Bronchial epithelial cell (primary cell): ENCODE results near the gene ITGA1. TPM values are rescaled to one million over a fixed set of nuclear protein-coding genes. Genes with fewer than 3 reads are reported as not detected.
A peak's percentile ranks its signal among the peaks of the same experiment; 100 is the strongest.

ENCODE experiments used
- DNase-seq: peaks from one replicate; pipeline ENCODE4 v3.0.0-alpha.2; 2010; ENCODE audit warnings: low read depth
- FAIRE-seq: peaks from 2 replicates; lab custom pipeline; 2011; peaks lifted over from hg19 to GRCh38; lab: Jason Lieb, UNC
- H3K27me3 ChIP-seq: 2 replicates; pipeline ENCODE4 v1.5.1; 2011; ENCODE audit warnings: low read length; ENCODE audit not compliant: control insufficient read depth, insufficient read depth
- H3K36me3 ChIP-seq: 2 replicates; pipeline ENCODE4 v1.5.1; 2011; ENCODE audit warnings: low read length; ENCODE audit not compliant: control insufficient read depth, insufficient read depth
- H3K4me3 ChIP-seq: 2 replicates; pipeline ENCODE4 v1.5.1; 2011; ENCODE audit warnings: mild to moderate bottlenecking, low read depth, low read length, control low read depth
- CTCF ChIP-seq: IDR thresholded peaks from 2 replicates; pipeline ENCODE4 v1.5.1; 2011; ENCODE audit warnings: mild to moderate bottlenecking, moderate library complexity, low read length, control low read depth, inconsistent platforms; ENCODE audit not compliant: insufficient read depth, severe bottlenecking
- total RNA-seq: library from RNA; depleted of rRNA; stranded (reverse); fragments of >200 nt; gene quantifications from 2 replicates; pipeline ENCODE4 v1.2.1, GENCODE V29; 2014

ITGA1 gene
- total RNA-seq, 1 donor from 2014 or later, result 3.7 TPM

DNA sequence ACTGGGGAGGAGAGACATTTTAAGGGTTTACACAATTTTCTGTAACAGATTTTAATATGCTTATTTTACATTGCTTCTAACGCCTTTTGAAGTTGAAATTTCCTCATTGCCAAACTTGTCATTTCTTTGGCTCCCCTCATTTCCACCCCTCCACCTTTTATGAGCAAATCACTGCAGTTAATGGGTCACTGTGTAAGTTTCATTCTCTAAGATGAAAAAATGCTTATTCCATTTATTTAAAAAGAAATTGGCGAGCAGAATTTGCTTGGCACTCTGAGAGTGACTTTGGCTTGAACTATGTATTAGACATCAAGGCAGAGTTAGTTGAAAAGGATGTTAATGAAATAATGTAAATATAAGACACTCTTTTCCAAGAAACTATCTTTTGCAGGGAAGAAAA lies 66.6 kb downstream of the ITGA1 start:
- H3K4me3 ChIP-seq, result no peak overlapping the region
- H3K27me3 ChIP-seq, result no peaks in the 10 kb centered on the region
- no peaks in the 10 kb centered on the region for H3K36me3 ChIP-seq
- DNase-seq (no peak), FAIRE-seq (no peak)
- TF ChIP-seq CTCF, result no peak

GRCh38 chr5:52854949-52855348 lies 67.2 kb downstream of the ITGA1 start:
- no peak for TF ChIP-seq CTCF
- Histone ChIP-seq H3K36me3 (no peaks in the 10 kb centered on the region), H3K27me3 (no peaks in the 10 kb centered on the region), H3K4me3 (no peak overlapping the region)
- DNase-seq (no peak), FAIRE-seq (no peak)

- no peaks in the 10 kb centered on the region for H3K36me3 ChIP-seq
- no peak for FAIRE-seq
- H3K4me3 ChIP-seq, result no peak overlapping the region
- no peak for TF ChIP-seq CTCF
- DNase-seq, result peak; percentile 51
- H3K27me3 ChIP-seq, result no peaks in the 10 kb centered on the region
These were observed 68.8 kb downstream of the ITGA1 start for GRCh38 chr5:52856564-52856963.

GRCh38 chr5:52859628-52860027 lies 71.9 kb downstream of the ITGA1 start:
- no peaks in the 10 kb centered on the region for H3K36me3 ChIP-seq
- no peak for FAIRE-seq
- no peaks in the 10 kb centered on the region for H3K27me3 ChIP-seq
- no peak overlapping the region for H3K4me3 ChIP-seq
- peak; percentile 26 for DNase-seq
- TF ChIP-seq CTCF, result no peak

GRCh38 chr5:52861368-52861767 lies 73.7 kb downstream of the ITGA1 start:
- peak; percentile 18 for FAIRE-seq
- no peak for TF ChIP-seq CTCF
- DNase-seq, result peak; percentile 91
- Histone ChIP-seq H3K27me3 (no peaks in the 10 kb centered on the region), H3K36me3 (no peaks in the 10 kb centered on the region), H3K4me3 (no peak overlapping the region)

DNA sequence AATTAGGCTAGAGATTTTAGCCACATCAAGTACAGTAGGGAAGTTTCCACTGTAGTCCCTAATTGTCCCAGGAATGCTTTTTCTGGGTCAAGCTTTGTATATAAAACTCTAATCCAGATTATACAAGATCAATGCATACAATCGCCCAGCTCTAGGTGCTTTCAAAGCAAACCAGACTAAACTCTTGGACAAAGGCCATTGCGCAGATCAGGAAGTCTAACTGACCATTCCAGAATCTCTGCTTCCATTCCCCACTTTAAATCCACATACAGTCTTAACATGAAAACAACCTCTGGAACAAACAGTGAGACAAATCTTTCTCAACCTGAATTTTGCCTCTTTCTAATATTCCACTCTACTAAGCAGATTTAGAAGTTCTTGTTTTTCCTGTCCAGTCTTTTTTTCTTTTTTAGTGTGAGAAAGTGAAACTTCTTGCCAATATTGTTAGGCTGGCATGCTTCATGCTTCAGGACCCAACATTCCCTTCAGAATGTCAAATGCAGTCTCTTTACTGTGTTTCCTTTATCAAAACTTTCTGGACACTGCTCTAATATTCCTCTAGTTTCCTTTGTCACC lies 76.1 kb downstream of the ITGA1 start:
- DNase-seq (no peak), FAIRE-seq (no peak)
- no peak overlapping the region for H3K4me3 ChIP-seq
- TF ChIP-seq CTCF, result no peak
- no peaks in the 10 kb centered on the region for H3K27me3 ChIP-seq
- H3K36me3 ChIP-seq, result no peaks in the 10 kb centered on the region
